ENCODE measurements around the gene MAGEA2B.
"Not testable (repeated sequence)": the region's sequence is repeated elsewhere in the genome, so short reads cannot be mapped to it uniquely, and the experiment has no call there.

MAGEA2B gene

GRCh38 chrX:152713815-152714787, at the start of gene MAGEA2B:
MAGEA2B (plus strand) TSS chrX:152714628; CDS start chrX:152717107, 2,479 bp downstream.
- not testable (repeated sequence) for H3K4me3 ChIP-seq (ENCODE audit: low read length)

DNA sequence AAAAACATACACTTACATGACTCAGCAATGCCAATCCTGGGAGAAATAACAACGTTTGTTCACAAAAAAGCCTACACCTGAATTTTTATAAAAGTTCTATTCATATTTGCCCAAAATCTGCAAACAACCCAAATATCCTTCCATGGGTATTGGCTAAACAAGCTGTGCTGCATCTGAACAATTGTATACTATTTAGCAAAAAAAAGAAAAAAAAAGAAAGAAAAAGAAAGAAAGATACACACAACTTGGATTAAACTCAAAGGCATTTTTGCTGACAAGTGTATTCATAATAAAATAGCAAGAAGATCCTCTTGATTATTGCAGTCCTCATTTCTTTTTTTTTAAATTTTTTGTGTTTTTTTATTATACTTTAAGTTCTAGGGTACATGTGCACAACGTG, 40.3 kb upstream of the MAGEA2B start:
- H3K4me3 ChIP-seq (ENCODE audit: low read length), result no peak overlapping the region
- no peak for TF ChIP-seq ZNF274 (IDR thresholded peaks at IDR 0.05; ENCODE audit: low read depth, low read length)

DNA sequence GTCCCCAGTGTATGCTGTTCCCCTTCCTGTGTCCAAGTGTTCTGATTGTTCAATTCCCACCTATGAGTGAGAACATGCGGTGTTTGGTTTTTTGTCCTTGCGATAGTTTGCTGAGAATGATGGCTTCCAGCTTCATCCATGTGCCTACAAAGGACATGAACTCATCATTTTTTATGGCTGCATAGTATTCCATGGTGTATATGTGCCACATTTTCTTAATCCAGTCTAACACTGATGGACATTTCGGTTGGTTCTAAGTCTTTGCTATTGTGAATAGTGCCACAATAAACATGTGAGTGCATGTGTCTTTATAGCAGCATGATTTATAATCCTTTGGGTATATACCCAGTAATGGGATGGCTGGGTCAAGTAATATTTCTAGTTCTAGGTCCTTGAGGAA, 39.8 kb upstream of the MAGEA2B start:
- not testable (repeated sequence) for H3K4me3 ChIP-seq (ENCODE audit: low read length)

DNA sequence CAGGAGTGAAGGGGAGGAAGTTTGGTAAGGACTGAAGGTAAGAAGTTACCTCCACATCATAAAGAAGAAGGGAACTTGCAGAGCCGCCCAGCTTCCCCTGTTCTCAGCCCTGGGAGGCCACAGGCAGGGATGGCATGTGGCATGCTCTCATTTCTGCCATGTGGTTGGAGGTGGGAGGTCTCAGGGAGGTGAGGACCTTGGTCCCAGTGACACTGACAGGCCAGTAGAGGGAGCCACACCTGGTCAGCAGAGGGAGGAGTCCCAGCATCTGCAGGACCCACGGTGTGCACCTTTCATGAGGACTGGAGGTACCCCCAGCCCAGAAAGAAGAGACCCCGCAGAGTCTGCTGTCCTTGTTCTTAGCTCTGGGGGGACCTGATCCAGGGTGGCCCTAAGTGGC, 33.4 kb upstream of the MAGEA2B start:
- not testable (repeated sequence) for H3K4me3 ChIP-seq (ENCODE audit: low read length)

DNA sequence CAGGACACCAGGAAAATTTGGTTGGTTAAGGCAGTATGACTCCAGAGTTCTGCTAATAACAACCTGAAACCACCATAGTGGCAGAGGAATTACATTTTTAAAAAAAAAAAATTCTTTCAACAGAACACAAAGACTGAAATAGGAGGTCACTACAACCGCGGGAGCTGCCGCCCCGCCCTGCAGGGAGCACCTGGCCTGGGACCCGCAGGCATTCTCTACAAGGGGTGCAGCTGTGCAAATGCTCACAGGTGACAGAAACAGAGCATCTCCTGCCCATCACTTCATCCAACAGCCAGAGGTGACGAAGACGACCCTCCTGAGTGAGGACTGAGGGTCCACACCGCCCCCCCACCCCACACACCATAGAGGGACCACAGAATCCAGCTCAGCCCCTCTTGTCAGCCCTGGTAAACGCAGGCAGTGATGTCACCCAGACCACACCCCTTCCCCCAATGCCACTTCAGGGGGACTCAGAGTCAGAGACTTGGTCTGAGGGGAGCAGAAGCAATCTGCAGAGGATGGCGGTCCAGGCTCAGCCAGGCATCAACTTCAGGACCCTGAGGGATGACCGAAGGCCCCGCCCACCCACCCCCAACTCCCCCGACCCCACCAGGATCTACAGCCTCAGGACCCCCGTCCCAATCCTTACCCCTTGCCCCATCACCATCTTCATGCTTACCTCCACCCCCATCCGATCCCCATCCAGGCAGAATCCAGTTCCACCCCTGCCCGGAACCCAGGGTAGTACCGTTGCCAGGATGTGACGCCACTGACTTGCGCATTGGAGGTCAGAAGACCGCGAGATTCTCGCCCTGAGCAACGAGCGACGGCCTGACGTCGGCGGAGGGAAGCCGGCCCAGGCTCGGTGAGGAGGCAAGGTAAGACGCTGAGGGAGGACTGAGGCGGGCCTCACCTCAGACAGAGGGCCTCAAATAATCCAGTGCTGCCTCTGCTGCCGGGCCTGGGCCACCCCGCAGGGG, 16.2 kb upstream of the MAGEA2B start, which contains the start of gene MAGEA3:
MAGEA3 (plus strand) TSS at position 843 of the 980 bp plus-strand sequence. CDS start 2,039 bp downstream, outside the sequence.
- H3K4me3 ChIP-seq (ENCODE audit: low read length), result not testable (repeated sequence)

DNA sequence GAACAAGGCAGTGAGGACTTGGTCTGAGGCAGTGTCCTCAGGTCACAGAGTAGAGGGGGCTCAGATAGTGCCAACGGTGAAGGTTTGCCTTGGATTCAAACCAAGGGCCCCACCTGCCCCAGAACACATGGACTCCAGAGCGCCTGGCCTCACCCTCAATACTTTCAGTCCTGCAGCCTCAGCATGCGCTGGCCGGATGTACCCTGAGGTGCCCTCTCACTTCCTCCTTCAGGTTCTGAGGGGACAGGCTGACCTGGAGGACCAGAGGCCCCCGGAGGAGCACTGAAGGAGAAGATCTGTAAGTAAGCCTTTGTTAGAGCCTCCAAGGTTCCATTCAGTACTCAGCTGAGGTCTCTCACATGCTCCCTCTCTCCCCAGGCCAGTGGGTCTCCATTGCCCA, 14.0 kb upstream of the MAGEA2B start:
- not testable (repeated sequence) for H3K4me3 ChIP-seq (ENCODE audit: low read length)

GRCh38 chrX:152706500-152706899, 7.9 kb upstream of the MAGEA2B start:
- H3K4me3 ChIP-seq (ENCODE audit: low read length), result not testable (repeated sequence)

- H3K4me3 ChIP-seq (ENCODE audit: low read length), result not testable (repeated sequence)
Measured at GRCh38 chrX:152709173-152709572, 5.3 kb upstream of the MAGEA2B start, which contains the start of gene CSAG2. CSAG2 (minus strand) TSS chrX:152709273; CDS start chrX:152709112, 161 bp downstream.

DNA sequence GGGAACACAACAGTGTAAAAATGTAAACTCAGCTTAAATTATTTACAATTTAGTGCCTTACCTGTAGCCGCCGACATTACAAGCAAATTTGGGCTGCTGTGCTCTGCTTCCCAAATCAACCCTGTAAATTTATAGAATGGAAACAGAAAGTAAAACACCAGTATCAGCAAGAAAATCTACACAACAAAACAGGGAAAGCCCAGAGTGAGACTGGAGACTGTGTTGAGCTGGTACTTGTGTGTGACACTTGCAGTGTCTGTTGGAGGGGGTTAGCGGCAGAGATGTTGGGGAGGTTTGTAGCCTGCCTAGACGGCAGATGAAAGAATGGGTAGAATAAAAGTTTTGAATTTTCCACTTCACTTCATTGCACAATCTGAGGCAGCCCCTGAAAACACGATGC, 1.2 kb upstream of the MAGEA2B start:
- H3K4me3 ChIP-seq (ENCODE audit: low read length), result not testable (repeated sequence)

DNA sequence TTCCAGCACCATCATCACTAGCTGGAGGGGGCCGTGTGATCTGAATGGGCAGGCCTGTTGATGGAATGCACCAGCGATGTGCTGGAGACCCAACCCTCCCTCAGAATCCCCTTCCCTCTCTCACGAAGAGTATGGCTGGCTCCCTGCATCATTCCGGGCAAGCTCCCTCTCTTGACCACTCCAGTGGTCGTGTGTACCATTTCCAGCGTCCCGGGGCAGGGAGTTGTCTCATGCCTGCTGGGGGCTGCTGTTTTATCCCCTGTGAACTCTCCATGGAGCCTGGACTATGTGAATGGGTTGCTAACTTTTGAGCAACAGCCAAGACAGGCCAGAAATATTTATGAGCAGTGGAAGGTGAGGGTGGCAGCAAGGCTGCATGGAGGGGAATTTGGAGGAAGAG, 11.0 kb downstream of the MAGEA2B start:
- H3K4me3 ChIP-seq (ENCODE audit: low read length), result no peak overlapping the region
- no peak for TF ChIP-seq ZNF274 (IDR thresholded peaks at IDR 0.05; ENCODE audit: low read depth, low read length)

- no peak within 1 kb of the TSS for H3K4me3 ChIP-seq (ENCODE audit: low read length)
- TF ChIP-seq ZNF274 (IDR thresholded peaks at IDR 0.05; ENCODE audit: low read depth, low read length), result no peak
Measured at GRCh38 chrX:152733261-152733975, 19.0 kb downstream of the MAGEA2B start, which contains the start of the genes CSAG1 and MAGEA12. CSAG1 (minus strand) TSS chrX:152733721; CDS start chrX:152732460, 1,261 bp downstream. MAGEA12 (plus strand) TSS chrX:152733757; CDS start chrX:152736162, 2,405 bp downstream.

DNA sequence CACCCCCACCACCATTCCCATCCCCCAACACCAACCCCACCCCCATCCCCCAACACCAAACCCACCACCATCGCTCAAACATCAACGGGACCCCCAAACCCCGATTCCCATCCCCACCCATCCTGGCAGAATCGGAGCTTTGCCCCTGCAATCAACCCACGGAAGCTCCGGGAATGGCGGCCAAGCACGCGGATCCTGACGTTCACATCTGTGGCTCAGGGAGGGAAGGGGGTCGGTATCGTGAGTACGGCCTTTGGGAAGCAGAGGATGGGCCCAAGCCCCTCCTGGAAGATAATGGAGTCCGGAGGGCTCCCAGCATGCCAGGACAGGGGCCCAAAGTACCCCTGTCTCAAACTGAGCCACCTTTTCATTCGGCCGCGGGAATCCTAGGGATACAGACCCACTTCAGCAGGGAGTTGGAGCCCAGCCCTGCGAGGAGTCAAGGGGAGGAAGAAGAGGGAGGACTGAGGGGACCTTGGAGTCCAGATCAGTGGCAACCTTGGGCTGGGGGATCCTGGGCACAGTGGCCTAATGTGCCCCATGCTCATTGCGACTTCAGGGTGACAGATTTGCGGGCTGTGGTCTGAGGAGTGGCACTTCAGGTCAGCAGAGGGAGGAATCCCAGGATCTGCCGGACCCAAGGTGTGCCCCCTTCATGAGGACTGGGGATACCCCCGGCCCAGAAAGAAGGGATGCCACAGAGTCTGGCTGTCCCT, 19.9 kb downstream of the MAGEA2B start:
- H3K4me3 ChIP-seq (ENCODE audit: low read length), result not testable (repeated sequence)

DNA sequence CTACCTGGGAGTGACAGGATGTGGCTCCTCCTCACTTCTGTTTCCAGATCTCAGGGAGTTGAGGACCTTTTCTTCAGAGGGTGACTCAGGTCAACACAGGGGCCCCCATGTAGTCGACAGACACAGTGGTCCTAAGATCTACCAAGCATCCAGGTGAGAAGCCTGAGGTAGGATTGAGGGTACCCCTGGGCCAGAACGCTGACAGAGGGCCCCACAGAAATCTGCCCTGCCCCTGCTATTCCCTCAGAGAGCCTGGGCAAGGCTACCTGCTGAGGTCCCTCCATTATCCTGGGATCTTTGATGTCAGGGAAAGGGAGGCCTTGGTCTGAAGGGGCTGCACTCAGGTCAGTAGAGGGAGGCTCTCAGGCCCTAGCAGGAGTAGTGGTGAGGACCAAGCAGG, 20.7 kb downstream of the MAGEA2B start:
- no peak overlapping the region for H3K4me3 ChIP-seq (ENCODE audit: low read length)
- no peak for TF ChIP-seq ZNF274 (IDR thresholded peaks at IDR 0.05; ENCODE audit: low read depth, low read length)

All from GM08714 (cell line).